Stimulated activated CD8-positive, alpha-beta memory T cell treated with anti-CD3 and anti-CD28 coated beads, Interleukin-2, amount 100 ng/mL, for 48 hours (primary cell): ENCODE measurements around the gene KHDC4.

Experiments
- DNase-seq, 2 donors: peaks; one replicate each; pipeline ENCODE4 v3.0.0-alpha.2; 2020; ENCODE audit warnings: low read depth in 2 of 2

Gene KHDC4

DNA sequence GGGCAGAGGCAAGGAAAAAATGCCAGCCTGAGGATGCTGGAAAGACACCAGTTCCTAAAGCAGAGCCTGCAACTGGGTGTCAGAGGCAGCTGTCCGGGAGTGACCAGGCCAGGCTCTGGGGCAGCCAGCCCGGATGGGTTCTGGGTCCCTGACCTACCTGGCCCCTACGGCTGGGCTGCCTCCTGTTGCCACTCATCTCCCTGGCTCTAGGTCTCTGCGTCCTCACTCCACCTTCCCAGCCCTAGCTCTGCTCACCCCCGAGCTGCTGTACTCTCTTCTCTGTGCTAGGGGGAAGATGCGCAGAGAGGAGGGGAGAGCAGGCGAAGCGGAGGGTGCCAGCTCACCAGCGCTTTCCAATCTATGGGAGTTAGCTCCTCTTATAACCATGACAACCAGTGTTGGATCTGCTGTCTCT, 35.2 kb upstream of the KHDC4 start:
- no peak for DNase-seq

DNA sequence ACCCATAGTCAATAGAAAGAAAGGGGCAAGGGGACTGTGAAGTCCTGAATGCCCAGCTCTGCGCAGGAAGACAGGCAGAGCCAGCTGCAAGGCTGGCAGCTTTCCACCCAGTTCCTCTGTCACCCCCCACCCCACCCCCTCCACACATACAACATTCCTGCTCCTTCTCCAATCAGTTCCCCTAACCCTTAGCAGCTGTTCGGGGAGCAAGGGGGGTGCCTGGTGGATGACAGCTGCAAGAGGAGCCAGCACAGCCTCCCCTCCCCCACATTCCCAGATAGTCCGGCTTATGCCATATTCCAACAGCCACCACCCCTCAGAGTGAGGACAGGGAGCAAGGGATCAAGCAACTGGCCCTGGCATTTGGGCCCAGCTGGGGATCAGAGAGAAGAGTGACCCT, 34.5 kb upstream of the KHDC4 start:
- no peak for DNase-seq

DNA sequence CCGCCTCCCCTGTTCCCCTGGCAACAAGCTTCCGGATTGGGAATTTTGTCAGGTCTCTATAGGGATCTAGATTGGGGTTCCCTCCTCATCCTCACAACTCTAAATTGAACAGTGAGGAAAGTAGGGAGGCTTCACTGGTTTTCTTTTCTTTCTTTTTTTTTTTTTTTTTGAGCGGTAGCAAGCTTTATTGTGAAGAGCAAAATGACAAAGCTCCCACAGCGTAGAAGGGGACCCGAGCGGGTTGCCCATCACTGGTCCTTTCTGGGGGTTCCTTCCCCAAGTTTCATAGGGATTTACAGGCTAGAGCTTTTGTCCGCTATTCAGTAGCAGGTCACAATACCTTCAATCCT, 33.8 kb upstream of the KHDC4 start:
- no peak for DNase-seq

DNA sequence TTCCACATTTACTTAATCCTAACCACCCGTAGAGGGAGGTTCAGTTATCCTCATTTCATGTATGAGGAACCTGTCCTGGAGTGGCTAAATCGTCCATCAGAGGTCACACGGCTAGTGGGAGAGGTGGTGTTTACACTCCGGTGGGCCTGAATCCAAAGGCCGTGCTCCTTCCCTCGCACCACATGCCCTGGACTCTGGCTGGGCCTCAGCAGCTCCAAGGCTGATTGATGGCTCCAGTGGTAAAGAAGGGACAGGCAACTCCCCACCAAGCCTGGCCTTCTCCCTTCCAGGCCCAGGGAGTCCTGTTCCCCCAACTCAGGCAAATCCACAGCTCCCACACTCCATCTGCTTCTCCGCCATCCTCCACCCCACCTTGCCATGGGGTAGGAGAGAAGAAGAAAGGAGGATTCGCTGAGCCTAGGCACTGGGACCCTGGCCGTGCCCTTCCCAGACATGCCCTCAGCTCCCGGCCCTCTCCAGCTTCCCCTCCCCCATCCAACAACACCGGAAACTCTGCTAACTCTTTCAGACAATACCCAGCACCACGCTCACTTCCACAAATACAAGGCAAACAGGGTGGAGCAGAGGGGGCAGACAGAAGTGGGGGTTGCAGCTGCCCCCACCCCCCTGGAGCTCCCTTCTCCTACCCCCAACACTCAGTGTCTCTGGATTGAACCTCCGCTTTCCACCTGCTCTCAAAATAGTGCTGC, 33.3 kb upstream of the KHDC4 start:
- no peak for DNase-seq

DNA sequence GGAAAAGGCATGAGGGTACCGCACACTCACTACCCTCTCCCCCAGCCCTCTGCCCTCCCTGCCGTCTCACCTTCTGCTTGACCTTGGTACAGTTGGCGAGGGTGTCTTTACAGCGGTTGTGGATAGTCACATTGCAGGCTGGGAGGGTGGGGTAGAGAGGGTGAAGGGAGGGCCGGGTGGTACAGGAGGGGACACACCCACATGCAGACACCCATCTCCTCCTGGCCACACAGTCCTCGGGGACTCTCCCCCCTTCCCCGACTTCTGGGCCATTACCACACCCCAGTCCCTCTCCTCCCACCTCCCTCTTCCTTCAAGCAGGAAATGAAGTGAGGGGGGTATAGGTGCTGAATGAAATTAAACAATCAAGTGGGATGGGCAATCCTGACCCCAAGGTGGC, 32.5 kb upstream of the KHDC4 start:
- DNase-seq = no peak

DNA sequence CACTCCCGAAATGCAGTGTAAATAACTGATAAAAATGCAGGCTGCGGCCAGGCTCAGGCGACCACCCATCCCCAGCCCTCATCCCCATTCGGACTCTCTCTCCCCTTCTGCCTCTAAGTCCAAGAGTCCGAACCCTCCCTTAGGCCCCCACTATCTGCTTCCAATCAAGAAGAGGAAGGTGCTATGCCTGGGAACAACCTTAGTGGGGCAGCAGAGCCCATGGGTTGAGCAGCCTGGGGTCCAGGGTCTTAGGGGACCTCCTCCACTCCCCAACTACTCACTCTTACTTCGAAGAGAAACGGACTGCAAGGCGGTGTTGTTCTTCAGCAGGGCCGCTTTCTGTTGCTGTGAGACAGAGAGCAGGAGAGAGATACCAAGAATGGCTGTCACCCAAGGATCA, 31.9 kb upstream of the KHDC4 start:
- no peak for DNase-seq

DNA sequence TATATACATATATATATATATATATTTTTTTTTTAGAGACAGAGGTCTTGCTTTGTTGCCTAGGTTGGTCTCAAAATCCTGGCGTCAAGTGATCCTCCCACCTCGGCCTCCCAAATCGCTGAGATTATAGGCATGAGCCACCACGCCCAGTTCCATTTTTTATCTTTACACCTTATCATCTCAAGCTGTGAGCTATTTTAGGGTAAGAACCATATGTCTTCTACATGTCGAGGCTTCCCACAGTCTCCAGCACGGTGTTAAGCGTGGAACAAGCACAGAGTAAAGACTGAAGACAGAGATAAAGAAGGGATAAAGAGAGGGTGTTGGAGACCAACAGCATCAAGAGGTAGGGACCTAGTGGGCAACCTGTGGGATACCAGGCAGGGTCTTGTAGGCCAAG, 30.0 kb upstream of the KHDC4 start:
- no peak for DNase-seq

DNA sequence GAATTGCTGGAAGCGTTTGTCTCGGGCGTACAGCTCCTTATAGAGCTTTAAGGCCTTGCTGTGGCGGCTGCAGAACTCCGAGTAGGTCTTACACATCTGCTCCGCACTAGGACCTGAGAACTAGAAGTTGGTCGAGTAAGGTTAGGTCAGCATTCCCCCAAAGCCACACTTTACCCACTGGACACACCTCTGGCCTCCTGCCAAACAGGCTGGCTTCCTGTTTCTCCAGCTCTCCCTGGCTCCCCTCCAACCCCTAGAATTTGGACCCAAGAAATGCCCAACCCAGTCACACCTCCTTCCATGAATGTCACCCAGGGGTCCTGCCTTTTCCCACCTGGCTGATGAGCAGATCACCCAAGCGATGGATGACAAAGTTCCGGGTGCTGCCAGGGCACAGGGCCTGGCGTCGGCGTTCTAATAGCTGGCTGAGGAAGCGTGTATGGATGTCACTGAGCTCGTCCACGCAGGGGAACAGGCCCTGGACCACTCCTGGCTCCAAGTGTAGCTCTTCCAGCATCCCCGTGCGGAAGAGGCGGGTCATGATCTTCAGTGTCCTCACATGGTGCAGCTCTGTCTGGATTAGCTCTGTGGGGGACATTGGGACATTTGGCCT, 28.5 kb upstream of the KHDC4 start:
- no peak for DNase-seq

DNA sequence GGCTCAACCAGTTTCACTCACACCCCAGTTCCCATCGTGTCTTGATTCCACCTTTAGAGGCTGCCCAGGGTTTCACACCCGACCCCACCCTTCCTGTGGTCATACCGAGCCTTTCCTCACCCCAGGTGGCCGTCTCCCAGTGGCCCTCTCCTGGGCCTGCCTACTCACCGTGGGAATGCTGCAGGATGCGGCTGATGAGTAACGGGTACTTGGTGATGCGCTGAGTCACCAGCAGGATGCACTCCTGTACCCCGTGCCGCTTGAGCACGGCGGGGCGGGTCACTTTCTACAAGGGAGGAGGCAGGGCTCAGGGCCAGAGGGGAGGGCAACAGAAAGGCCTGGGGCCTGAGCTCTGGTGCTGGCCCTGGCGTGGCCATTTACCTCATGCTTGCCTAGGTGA, 27.7 kb upstream of the KHDC4 start:
- DNase-seq = no peak

DNA sequence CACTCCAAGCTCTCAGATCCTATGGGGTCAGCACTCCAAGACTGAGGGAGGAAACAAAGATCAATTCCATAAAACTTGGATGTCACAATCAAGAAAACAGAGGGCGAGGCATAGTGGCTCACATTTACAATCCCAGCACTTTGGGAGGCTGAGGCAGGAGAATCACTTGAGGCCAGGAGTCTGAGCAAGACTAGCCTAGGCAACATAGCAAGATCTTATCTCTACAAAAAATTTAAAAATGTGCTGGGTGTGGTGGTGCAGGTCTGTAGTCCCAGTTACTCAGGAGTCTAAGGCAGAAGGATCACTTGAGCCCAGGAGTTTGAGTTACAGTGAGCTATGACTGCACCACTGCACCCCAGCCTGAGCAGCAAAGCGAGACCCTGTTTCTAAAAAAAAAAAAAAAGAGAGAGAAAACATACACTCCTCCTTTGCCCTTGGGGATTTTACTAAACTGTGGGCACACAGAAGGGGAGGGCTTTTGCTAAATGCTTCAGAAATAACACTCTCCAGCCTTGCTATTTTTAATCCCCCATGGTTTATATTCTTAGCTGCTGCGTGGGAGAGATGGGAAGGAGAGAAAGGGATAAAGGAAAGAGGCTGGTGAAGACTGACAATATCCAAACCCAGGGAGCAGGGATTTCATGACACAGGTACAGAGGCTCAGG, 26.0 kb upstream of the KHDC4 start:
- DNase-seq = no peak

DNA sequence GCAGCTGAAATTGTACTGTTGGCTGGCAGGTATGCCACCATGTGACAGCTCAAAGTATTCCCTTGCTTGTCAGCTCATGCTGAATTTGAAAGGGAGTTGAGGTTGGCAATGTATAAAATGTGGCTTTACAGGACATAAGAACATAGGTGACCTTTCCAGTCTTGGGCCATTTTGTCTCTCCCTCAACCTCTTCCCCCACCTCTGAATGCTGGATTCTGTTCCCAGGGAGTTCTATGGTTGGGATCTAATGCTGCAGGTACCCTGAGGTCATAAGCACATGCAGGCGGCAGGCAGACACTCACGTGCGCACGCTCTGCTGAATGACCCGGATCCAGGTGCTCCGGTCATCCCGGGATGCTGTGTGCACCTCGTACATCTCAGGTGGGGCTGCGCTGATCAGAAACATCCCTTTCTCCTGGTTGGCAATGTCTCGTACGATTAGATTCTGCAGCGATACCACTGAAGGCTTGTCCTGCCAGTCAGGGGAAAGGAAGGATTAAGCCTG, 23.2 kb upstream of the KHDC4 start:
- no peak for DNase-seq

DNA sequence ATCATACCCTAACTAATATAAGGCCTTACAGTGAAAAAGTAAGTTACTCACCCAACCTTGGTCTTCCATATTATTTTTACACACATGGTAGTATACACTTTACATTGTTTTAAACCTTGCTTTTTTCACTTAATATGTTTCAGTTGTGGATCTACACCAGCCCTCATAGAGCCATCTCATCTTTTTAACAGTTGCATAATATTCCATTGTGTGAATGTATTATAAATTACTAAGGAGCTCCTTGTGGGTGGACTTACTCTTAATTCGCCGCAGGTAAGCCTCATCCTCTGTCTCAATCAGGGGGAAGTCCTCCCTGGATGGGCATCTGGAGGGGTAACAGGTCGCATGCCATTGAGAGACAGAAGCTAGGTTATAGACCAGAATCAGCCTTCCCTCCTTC, 20.4 kb upstream of the KHDC4 start:
- DNase-seq = no peak

DNA sequence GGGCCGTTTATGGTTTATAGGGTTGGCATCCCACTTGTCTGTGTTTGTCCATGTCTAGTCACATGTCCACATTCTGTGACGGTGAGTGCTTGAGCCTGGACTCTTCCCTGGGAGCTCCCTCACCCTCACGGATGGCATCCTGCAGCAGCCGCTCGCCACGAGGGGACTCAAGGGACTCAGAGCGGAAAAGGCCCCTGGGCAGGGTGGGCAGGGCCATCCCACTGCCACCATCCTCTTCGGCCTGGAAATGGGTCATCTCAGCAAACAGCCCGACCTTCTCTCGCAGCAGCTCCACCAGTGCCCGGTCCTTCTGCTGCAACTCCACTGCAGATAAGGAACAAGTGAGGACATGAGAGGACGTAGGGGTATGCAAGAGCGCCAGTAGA, 18.3 kb upstream of the KHDC4 start:
- DNase-seq = no peak

DNA sequence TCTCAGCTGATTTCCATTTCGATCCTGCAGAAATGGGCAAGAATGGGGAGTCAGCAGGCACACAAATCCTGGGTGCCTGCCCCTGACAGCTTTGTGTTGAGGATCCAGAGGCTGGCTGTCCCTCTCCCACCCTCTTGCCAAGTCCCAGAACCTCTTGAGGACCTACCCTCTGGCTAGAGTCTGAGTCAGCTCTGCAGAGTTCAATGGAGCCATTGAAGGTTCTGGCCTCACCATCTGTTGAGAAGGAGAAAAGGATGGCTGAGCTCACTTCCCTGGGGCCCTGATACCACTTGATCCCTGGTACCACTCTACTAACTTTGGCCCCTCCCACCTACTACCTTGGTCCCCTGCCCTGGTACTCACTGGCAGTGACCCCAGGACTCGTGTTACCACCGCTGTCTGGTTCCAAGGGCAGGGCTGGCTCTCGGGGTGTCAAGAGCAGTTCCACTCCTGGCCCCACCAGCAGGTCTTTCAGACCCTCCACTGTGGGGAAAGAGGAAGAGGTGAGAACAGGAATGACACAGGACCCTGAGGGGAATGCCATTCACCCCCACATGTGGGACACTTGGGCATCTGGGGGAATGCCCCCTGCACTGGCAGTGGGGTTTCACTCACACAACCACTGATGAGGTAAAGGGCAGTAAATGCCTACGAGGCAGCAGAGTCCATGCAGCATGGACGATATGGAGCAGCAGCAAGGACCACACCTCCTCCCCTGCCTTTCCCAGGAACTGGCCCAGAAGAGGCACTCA, 17.7 kb upstream of the KHDC4 start:
- DNase-seq = no peak

DNA sequence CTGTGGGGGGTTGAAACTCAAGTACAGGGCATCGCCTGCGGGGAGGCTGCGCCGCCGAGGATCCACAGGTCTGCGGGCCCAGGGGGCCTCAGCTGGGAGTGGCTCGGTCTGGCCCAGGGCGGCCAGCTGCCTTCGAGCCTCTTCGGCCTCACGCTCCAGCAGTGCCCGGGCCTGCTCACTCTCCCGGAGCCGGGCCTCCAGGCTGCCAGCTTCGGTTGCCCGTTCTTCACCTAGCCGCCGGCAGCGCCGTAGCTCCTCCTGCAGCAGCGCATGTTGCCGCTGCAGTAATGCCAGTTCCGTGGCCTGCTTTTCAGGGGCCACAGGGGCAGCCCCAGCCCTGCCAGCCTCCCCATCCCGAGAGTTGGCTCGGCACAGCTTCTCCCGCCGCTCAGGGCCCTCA, 16.6 kb upstream of the KHDC4 start:
- no peak for DNase-seq

DNA sequence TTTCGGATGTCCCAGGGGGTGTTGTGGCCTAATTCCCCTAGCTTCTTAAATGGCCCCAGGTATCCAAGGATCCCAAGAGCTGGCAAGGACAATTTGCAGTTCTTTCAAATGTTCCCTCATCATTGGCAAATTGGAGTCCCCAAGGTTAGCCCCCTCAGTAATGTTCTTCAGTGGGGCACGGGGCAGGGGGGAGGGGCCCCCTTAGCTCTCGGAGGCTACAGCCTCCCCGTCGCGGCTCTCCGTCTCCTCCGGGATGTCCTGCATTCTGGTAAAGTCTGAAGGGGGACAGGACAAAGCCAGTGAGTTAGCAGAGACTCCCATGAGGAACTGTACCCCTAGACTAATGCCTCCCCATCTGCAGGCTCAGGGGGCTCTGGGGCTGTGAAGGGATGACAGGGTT, 13.5 kb upstream of the KHDC4 start:
- no peak for DNase-seq

DNA sequence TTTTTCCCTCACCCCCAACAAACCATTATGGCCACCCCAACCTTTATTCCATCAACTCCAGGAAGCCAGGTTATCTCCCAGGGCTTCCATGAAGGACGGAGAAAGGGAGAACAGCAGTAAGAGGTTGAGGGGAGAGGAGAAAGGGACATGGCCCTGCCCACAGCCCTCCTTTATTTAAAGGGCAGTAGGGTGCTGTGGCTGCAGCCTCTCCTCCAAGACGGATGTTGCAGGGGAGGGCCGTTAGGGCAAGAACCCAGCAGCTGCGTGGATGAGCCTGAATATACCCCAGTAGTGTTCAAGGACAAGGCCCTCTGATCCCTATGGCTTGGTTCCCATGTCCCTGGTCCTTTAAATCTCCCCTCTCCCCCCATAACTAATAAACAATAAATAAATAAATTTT, 13.1 kb upstream of the KHDC4 start:
- DNase-seq = no peak

DNA sequence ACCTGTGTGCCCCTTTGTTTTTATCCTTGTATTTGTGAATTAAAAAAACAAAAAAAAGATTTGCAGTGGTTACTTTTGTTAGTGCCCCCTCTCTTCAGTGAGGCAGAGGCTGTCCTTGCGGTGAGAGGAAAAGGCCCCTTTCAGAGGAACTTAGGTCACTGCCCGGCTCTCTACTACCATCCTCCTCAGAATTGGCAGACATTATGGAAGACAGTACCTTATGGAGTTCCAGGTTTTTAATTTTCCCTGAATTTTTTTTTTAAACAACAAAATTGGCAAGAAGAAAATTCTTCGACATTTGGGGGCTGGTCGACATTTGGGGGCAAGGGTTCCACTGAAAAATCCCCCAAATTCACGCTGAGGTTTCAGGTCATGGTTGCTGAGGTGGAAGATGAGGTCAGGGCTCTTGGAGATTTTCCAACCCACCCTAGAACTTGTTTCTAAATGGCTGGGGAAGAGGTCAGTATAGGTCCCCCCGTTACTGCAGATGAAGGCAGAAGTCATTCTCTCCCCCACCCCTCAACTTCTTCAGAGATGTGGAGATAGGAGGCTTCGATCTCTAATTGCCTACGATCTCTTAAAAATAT, 12.5 kb upstream of the KHDC4 start:
- no peak for DNase-seq

DNA sequence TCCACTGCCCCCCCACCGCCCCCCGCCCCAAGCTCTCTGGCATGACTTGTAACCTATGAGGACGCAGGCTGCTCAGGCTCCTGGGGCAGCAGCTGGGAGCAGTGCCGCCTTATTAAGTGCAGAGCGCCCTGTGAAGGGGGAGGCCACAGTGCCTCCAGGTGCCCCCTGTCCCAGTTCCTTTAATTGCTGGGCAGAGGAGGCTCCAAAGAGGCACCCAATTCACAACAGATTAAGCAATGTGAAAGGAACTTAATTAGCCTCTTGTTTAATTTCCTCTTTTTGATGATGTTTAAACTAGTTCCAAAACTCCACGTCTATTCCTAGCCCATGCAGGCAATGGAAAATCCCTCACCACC, 10.2 kb upstream of the KHDC4 start:
- DNase-seq = no peak

DNA sequence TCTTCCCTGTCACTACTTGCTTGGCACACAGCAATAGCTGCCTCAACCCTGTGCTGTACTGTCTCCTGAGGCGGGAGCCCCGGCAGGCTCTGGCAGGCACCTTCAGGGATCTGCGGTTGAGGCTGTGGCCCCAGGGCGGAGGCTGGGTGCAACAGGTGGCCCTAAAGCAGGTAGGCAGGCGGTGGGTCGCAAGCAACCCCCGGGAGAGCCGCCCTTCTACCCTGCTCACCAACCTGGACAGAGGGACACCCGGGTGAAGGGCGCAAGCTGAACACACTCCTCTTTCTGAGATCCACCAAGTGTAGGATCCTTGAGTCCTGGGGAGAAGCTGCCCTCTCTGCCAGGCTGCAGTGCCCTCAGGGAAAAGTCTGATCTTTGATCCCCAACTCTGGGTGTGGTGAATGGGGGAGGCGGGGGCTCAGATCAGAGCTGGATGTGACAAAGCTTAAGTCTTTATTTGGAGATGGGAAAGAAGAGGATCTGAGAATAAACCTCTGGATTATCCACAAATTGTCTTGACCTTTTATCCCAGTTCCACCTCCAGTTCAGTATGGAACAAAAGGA, 8.4 kb upstream of the KHDC4 start:
- DNase-seq = no peak

DNA sequence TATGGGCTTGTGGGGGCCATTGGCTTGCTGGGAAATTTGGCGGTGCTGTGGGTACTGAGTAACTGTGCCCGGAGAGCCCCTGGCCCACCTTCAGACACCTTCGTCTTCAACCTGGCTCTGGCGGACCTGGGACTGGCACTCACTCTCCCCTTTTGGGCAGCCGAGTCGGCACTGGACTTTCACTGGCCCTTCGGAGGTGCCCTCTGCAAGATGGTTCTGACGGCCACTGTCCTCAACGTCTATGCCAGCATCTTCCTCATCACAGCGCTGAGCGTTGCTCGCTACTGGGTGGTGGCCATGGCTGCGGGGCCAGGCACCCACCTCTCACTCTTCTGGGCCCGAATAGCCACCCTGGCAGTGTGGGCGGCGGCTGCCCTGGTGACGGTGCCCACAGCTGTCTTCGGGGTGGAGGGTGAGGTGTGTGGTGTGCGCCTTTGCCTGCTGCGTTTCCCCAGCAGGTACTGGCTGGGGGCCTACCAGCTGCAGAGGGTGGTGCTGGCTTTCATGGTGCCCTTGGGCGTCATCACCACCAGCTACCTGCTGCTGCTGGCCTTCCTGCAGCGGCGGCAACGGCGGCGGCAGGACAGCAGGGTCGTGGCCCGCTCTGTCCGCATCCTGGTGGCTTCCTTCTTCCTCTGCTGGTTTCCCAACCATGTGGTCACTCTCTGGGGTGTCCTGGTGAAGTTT, 7.8 kb upstream of the KHDC4 start:
- no peak for DNase-seq
